GM13977 (cell line): Measurements from ENCODE around the gene CAPZA2.

Experiments
- DNase-seq: peaks from one replicate; pipeline ENCODE4 v3.0.0; 2012; ENCODE audit warnings: low spot score
- CTCF ChIP-seq: IDR thresholded peaks from 2 replicates; pipeline ENCODE4 v1.5.1; 2012; ENCODE audit warnings: mild to moderate bottlenecking, control low read depth; ENCODE audit not compliant: insufficient read depth; ENCODE audit errors: extremely low read depth, missing control alignments
- in situ Hi-C: fragments of 300-500 bp; cut with MboI; formaldehyde crosslinking; loops from one replicate; pipeline ENCODE4 v1.12.0; 2022; ENCODE audit warnings: low sequenced_read_pairs, low pct_unique_long_range_greater_than_20kb, mixed read lengths, inconsistent platforms; ENCODE audit not compliant: unreplicated experiment

Gene CAPZA2

GRCh38 chr7:116872026-116872425 lies 9.6 kb downstream of the CAPZA2 start:
- no peak for TF ChIP-seq CTCF
- in situ Hi-C loops = no loop called here
- DNase-seq = no peak

DNA sequence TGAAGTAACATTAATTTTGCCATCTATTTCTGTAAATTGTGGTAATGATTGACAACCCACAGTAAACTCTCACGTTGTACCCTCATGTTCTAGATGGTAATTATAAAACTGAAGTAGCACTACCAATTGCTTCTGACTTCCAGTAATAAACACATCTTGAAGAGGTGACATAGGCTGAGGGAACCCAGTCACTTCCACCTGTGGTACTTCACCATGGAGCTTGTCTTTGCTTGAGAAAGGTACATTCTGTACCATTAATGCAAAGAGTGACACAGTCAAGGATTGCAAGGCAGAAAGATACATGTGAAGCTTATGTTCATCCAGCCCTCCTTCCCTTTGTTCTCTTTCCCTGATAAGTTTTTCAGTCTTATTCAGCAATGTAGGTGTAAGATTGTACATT lies 11.2 kb downstream of the CAPZA2 start:
- in situ Hi-C loops = no loop called here
- no peak for TF ChIP-seq CTCF

DNA sequence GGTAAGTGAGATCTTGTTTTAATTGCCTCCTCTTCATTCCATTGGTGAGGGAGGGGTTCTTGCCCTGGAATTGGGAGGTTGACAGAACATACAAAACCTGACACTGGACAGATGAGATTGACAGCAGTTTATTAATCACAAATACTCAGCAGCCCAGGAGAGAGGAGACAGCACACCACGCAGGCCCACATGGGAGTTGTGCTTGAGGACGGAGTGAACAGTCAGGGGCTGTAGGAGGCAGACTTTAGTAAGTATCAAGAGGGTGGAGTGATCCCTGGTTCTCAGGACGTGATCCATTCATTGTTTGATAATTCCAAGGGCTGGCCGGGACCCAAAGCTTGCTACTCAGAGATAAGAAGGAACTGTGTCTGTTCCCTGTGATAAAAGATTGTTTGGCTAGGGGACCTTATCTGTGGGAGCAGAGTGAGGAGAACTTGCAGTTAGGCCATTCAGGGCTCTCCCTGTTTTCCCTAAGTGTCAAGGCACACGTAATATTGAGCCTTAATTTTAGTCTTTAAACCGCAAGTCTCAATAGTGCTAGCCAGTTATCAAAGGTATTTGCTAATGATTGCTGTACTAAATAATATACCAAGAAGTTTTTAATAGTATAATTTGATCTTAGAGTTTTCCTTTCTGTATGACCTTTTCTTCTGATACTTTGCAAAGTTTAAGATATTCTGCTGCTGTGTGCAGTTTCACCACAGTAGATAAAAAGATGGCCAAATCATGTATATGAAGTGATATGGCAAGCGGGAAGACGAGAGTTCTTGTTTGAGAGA lies 14.5 kb downstream of the CAPZA2 start:
- in situ Hi-C loops = no loop called here
- TF ChIP-seq CTCF = no peak

More for the DNA sequence above, 11.2 kb downstream of the CAPZA2 start:
- no peak for DNase-seq

DNA sequence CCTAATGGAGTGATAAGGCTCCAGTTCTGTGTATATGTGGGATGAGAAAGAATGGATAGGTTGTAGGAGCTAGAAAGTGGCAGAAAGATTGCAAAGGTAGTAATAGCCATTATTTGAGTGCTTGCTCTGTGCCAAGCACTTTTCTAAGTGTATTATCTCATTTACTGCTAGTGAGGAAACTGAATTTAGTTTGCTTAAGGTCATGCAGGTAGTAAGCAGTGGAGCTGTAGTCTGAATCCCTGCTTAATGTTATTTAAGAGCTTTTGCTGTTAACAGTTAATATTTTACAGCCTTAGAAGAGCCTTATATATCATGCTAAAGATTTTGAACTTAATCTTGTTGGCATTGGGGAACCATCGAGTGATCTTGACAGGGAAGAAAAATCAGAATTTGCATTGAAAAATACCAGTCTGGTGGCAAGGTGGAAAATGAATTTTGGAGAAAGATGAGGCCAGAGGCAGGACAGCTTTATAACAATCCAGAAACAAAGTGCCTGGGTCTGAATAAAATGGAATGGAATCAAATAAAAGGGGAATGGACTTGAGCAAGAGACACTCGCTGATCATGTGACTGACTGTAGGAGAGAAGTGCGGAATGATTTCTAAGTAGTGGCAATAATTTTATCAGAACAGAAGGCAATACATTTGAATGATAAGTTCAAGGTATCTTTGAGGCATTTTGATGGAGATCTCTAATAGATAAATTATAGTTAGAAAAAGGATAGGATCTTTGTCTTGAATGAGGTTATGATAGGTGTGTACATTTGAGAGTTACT lies 15.2 kb downstream of the CAPZA2 start:
- in situ Hi-C loops = no loop called here
- no peak for TF ChIP-seq CTCF
- no peak for DNase-seq

More for the DNA sequence above, 14.5 kb downstream of the CAPZA2 start:
- no peak for DNase-seq

DNA sequence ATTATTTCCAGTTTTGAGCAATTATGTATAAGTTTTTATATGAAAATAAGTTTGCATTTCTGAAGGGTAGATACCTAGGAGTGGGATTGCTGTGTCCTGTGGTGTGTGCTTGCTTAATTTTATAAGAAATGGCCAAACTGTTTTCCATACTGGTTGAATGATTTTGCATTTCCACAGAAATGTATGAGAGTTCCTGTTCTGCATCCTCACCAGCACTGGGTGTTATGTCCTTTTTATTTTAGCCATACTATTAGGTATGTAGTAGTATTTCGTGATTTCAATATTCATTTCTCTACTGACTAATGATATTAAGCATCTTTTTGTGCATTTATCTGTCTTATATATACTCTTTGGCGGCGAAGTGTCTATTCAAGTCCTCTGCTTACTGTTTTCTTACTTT lies 22.3 kb downstream of the CAPZA2 start:
- no peak for TF ChIP-seq CTCF
- in situ Hi-C loops = no loop called here

GRCh38 chr7:116885724-116886123 lies 23.3 kb downstream of the CAPZA2 start:
- TF ChIP-seq CTCF = no peak
- no peak for DNase-seq
- in situ Hi-C loops = no loop called here

More for the DNA sequence above, 22.3 kb downstream of the CAPZA2 start:
- DNase-seq = no peak
